ENCODE measurements around the gene GRAMD2A.

Gene GRAMD2A

DNA sequence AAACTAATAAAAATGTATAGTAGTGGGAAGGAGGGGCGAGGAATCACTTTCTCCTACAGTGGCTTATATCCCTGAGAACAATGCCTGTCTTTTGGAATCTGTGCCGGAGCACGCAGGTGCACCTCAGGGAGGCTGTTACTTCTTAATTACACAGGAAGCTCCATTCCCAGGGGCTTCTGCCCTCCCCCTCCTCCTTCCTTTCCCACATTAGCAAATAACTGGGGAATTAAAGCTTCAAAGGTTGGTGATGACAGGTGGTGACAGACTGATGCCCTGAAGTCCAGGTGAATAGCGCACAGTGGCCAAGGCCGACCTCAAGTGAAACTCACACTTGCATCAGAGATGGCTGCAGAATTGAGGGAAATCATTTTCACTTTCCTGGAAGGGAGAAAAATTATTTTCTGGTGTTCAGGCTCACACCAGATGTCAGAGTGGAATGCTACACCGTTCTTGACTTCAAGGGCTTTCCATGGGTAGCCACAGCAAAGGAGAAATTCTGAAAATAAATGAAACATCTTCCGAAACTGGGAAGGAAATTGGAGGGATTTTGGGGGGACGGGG lies 3.7 kb downstream of the GRAMD2A start:
- Histone ChIP-seq H3K27me3 (peaks cover 65% of the 10 kb centered on the region), H3K36me3 (peaks cover 10% of the 10 kb centered on the region), H3K4me1 (ENCODE audit: control insufficient read depth in 1 of 2, insufficient read depth in 1 of 2, low read depth in 1 of 2, low read length in 1 of 2) (peaks cover 24 to 25% of the 10 kb centered on the region in 2 experiments), H3K9me3 (no peaks in the 10 kb centered on the region), H3K27ac (no peak overlapping the region), H3K4me3 (ENCODE audit: low read depth in 1 of 2, low read length in 1 of 2) (no peak overlapping the region)
- no peak for TF ChIP-seq CTCF (IDR thresholded peaks at IDR 0.05)

GRCh38 chr15:72192416-72192815 lies 5.2 kb downstream of the GRAMD2A start:
- Histone ChIP-seq H3K4me1 (ENCODE audit: control insufficient read depth in 1 of 2, insufficient read depth in 1 of 2, low read depth in 1 of 2, low read length in 1 of 2) (peaks cover 19 to 20% of the 10 kb centered on the region in 2 experiments), H3K36me3 (no peaks in the 10 kb centered on the region), H3K27ac (no peak overlapping the region), H3K27me3 (peaks cover 64% of the 10 kb centered on the region), H3K9me3 (no peaks in the 10 kb centered on the region), H3K4me3 (ENCODE audit: low read depth in 1 of 2, low read length in 1 of 2) (no peak overlapping the region)
- no peak for TF ChIP-seq CTCF (IDR thresholded peaks at IDR 0.05)

DNA sequence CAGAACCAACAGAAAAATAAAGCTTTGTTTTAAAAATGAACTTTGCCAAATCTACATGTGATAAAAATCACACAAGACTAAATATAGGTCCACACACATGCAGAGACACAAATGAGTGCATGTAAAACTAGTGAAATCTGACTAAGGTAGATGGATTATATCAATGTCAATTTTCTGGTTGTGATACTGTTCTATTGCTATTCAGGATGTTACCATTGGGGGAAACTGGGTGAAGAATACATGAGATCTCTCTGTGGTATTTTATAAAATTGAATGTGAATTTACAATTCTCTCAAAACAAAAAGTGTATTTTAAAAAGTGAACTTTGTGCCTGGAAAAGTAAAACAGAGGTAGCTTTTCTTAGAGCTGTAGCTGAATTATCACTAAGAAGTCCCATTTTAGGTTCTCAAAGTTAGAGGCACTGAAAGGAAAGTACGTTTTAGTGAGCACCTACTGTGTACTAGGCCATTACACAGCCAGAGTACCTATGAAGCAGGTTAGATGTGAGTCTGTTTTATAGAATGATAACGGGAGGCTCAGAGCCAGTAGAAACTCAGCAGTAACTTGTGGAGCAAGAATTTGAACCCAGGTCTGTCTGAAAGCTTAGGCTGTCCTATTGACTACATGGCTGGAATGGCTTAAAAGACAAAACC lies 8.2 kb downstream of the GRAMD2A start:
- Histone ChIP-seq H3K9me3 (no peaks in the 10 kb centered on the region), H3K27me3 (peaks cover 78% of the 10 kb centered on the region), H3K27ac (no peak overlapping the region), H3K4me3 (ENCODE audit: low read depth in 1 of 2, low read length in 1 of 2) (no peak overlapping the region), H3K36me3 (no peaks in the 10 kb centered on the region), H3K4me1 (ENCODE audit: control insufficient read depth in 1 of 2, insufficient read depth in 1 of 2, low read depth in 1 of 2, low read length in 1 of 2) (no peaks in the 10 kb centered on the region)
- TF ChIP-seq CTCF (IDR thresholded peaks at IDR 0.05), result no peak

GRCh38 chr15:72184165-72184811 lies 13.3 kb downstream of the GRAMD2A start:
- H3K4me3 ChIP-seq (ENCODE audit: low read depth in 1 of 2, low read length in 1 of 2), result no peak overlapping the region
- no peaks in the 10 kb centered on the region for H3K9me3 ChIP-seq
- TF ChIP-seq CTCF (IDR thresholded peaks at IDR 0.05), result no peak
- no peak overlapping the region for H3K27ac ChIP-seq
- no peaks in the 10 kb centered on the region for H3K4me1 ChIP-seq (ENCODE audit: control insufficient read depth in 1 of 2, insufficient read depth in 1 of 2, low read depth in 1 of 2, low read length in 1 of 2)
- H3K36me3 ChIP-seq, result no peaks in the 10 kb centered on the region
- H3K27me3 ChIP-seq, result peaks cover 67% of the 10 kb centered on the region

- no peak overlapping the region for H3K27ac ChIP-seq
- H3K36me3 ChIP-seq, result no peaks in the 10 kb centered on the region
- H3K4me1 ChIP-seq (ENCODE audit: control insufficient read depth in 1 of 2, insufficient read depth in 1 of 2, low read depth in 1 of 2, low read length in 1 of 2), result no peaks in the 10 kb centered on the region
- no peaks in the 10 kb centered on the region for H3K9me3 ChIP-seq
- H3K4me3 ChIP-seq (ENCODE audit: low read depth in 1 of 2, low read length in 1 of 2), result no peak overlapping the region
- TF ChIP-seq CTCF (IDR thresholded peaks at IDR 0.05), result no peak
- peaks cover 62% of the 10 kb centered on the region for H3K27me3 ChIP-seq
These were observed 13.8 kb downstream of the GRAMD2A start for GRCh38 chr15:72183781-72184164.

Measured in neutrophil (primary cell).